CD4-positive, alpha-beta T cell treated with Interleukin-10 for 1 hour (primary cell): ENCODE results near the gene GRK3.
A peak's percentile ranks its signal among the peaks of the same experiment; 100 is the strongest.
"Not testable (repeated sequence)": the region's sequence is repeated elsewhere in the genome, so short reads cannot be mapped to it uniquely, and the experiment has no call there.

Experiments used
- DNase-seq: peaks from one replicate; pipeline ENCODE4 v3.0.0-alpha.2; 2020

The GRK3 gene

DNA sequence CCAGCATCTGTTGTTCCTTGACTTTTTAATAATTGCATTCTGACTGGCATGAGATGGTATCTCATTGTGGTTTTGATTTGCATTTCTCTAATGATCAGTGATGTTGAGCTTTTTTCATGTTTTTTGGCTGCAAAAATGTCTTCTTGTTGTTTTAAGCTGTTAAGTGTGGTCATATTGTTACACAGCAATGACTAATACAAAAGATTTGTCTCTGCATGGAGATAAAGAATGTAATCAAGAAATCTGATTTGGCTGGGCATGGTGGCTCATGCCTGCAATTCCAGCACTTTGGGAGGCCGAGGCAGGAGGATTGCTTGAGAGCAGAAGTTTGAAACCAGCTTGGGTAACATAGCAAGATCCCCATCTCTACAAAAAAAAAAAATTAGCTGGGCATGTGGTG lies 12.1 kb upstream of the GRK3 start:
- DNase-seq, result not testable (repeated sequence)

DNA sequence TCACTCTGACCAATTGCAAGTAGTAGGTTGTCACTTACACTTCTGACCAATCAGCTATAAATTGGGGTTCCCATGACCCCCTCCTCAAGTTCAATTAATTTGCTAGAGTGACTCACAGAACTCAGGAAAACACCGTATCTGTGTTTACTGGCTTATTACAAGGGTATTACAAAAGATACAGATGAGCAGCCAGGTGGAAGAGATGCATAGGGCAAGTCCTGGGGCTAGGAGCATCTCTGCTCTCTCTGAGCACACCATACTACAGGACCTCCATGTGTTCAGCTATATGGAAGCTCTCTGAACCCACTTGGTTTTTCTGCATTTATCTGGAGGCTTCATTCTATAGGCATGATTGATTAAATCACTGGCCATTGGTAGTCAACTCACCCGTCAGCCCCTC lies 11.3 kb upstream of the GRK3 start:
- DNase-seq, result no peak

- DNase-seq, result no peak
Measured at GRCh38 chr22:25554238-25554671, 10.2 kb upstream of the GRK3 start.

DNA sequence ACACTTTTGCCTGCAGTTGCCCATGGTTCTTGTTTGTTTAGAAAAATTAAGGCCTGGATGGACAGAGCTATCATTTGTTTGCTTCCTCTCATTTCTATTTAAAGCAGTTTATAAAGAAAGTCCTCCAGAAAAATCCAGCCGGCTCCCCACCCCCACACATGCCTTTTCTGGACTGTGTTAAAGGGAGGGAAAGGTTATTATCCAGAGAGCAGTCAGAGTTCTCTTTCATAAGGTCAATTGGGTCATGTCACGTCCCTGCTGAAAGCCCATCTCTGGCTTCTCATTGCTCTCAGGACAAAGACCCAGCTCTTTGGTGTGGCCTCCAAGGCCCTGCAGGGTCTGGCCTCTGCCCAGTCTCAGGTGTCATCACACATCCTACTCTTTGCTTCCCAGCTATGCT lies 9.8 kb upstream of the GRK3 start:
- DNase-seq, result no peak

- DNase-seq, result no peak
Measured at GRCh38 chr22:25555586-25555985, 8.9 kb upstream of the GRK3 start.

DNA sequence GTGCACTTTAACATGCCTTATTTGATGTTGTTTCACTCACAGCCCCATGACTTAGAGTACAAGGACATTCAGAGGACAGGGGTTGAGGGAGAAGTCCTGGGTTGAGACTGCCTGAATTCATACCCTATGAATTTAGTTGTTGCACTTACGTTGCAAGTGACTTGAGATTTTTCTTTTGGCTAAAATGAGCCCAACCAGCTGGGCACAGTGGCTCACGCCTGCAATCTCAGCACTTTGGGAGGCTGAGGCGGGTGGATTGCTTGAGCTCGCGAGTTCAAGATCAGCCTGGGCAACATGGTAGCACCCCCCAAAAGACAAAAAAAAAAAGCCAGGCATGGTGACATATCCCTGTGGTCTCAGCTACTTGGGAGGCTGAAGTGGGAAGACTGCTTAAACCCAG lies 7.3 kb upstream of the GRK3 start:
- no peak for DNase-seq

- DNase-seq, result no peak
Measured at GRCh38 chr22:25558341-25558740, 6.1 kb upstream of the GRK3 start.

- DNase-seq, result not testable (repeated sequence)
Measured at GRCh38 chr22:25559910-25560309, 4.6 kb upstream of the GRK3 start.

DNA sequence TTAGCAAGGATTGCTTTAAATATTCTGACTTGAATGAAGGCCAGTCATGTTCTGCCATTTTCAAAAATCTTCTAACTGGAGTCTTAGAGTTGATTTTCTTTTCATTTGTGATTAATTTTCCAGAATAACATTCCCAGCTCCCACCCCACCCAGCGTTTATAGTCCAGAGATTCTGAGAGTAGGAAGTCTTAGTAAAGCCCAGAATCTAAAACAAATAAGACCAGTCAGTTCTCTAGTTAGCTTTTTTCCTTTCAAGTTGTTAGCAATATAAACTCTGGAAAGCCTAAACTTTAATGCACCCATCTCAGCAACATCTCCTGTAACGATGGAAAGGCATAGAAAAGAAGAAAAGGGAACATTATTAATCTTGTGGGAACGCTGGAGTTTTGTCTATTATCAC lies 3.3 kb upstream of the GRK3 start:
- DNase-seq, result not testable (repeated sequence)

- DNase-seq, result not testable (repeated sequence)
Measured at GRCh38 chr22:25561927-25562326, 2.5 kb upstream of the GRK3 start.

- DNase-seq, result not testable (repeated sequence)
Measured at GRCh38 chr22:25562966-25563760, 1.3 kb upstream of the GRK3 start.

DNA sequence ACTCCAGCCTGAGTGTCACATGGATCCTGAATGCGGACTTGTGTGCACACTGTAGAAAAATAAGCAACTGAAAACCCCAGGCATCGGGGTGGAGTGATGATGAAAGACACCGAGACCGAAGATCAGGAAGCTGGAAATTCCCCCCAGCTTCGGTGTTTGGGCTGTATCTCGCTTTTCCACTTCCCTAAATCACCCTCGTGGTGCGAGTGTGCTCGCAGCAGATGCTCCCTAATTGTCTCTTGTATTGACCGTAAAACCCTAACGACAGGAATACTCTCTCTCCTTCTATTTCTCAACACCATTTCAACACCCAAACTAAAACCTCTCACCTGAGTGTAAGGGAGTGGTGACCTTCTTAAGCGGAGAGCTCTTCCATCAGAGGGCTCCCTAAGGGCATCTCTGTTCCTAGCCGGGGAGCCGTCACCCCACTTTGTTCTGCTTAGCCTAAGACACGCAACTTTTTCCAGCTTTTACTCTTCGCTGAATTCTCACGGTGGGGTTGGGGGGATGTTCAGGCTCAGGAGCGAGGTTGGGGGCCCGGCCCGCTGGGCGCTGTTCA lies 635 bp upstream of the GRK3 start:
- DNase-seq, result peak; percentile 24

- DNase-seq, result no peak
Measured at GRCh38 chr22:25564979-25565677, 653 bp downstream of the GRK3 start.

DNA sequence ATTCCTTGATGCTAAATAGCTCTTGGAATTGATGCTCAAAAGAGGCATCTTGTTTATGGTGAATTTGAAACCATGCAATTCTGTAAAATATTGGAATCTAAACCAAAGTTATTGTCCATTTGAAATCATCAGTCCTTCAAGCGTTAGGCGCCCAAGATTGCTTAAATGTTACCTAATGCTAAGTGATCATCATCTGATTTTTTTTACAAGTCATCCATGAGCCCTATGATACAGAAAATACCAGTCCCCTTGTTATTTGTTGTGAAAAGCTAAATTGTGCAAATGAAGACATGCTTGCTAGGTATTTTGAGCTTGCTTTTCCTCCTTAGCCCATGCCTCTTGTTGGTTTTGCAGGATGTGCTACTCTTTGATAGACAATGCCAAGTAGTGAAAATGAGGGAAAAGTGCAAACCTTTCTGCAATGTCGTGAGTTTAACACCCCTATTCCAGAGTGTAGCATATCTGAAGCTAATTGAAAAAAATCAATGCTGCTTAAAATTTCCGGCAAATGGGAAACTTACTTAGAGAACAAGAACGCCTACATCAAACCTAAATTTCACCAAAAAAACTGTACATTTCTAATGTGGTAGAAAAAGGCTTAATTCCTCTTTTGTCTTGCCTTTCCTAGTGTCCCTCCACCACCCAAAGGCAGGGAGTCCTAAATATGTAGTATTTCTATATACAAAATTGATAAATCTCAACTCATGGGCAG lies 1.9 kb downstream of the GRK3 start:
- no peak for DNase-seq

DNA sequence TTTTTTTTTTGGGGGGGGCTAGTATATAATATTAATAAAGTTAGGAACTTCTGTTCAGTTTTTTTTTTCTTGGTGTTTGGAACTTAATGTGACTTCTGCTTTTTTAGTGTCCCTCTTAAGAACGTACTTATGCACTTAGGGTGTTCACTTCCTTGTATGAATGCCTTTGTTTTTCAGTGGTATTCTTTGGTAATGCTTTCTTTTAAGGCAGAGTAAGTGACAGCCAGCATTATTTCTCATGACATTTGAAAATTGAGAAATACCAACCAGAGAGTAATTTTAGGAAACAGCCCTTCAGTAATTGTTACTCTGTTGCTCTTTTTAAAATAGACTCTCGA lies 2.4 kb downstream of the GRK3 start:
- DNase-seq, result no peak

GRCh38 chr22:25567251-25567675 lies 2.8 kb downstream of the GRK3 start:
- no peak for DNase-seq

- not testable (repeated sequence) for DNase-seq
Measured at GRCh38 chr22:25568066-25568465, 3.6 kb downstream of the GRK3 start.

DNA sequence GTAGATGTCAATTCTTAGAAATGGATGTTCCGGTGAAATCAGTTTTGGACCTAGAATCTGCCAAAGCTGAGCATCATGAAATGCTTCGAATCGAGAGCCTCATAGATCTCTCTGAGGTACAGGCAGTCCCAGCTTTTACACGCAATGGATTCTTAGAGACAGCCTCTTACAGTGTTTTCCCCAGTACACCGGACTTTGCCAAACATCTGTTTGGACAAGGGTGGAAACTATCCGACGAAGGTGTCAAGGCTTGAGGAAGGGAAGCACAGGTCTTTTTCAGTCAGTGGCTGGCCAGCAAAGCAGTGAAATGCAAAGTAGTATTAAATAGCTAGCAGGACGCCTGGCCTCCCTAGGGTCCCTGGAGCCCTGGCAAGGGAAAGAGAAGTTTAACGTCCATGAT lies 4.9 kb downstream of the GRK3 start:
- DNase-seq, result no peak

GRCh38 chr22:25569983-25570382 lies 5.5 kb downstream of the GRK3 start:
- DNase-seq, result no peak

DNA sequence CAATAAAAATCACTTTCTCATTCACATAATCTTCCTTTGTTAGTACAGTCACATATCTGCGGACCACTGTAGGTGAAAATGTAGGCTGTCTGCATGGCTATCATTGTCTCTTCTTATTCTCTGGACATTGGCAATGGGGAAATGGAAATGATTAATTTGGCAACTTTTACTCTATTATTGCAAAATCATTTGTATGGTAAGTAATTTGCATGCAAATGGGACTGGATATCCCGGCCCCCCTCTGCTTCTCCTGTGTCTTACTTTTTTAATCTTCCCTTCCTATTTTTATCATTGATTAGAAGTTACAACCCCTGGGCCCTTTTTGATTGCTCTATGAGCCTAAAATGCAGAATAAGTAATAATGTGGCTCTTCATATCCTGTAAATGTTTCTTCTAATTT lies 6.0 kb downstream of the GRK3 start:
- DNase-seq, result no peak

DNA sequence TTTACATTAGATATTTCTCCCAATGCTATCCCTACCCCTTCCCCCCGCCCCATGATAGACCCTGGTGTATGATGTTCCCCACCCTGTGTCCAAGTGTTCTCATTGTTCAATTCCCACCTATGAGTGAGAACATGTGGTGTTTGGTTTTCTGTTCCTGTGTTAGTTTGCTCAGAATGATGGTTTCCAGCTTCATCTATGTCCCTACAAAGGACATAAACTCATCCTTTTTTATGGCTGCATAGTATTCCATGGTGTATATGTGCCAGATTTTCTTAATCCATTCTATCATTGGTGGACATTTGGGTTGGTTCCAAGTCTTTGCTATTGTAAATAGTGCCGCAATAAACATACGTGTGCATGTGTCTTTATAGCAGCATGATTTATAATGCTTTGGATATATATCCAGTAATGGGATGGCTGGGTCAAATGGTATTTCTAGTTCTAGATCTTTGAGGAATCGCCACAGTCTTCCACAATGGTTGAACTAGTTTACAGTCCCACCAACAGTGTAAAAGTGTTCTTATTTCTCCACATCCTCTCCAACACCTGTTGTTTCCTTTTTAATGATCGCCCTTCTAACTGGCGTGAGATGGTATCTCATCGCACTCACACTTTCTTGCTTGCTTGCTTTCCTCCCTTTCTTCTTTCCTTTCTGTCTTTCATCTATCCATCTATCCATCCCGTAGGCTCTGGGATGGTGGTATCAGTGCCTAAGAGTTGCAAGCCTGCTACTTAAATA lies 7.7 kb downstream of the GRK3 start:
- DNase-seq, result not testable (repeated sequence)

- DNase-seq, result no peak
Measured at GRCh38 chr22:25572708-25573171, 8.3 kb downstream of the GRK3 start.

DNA sequence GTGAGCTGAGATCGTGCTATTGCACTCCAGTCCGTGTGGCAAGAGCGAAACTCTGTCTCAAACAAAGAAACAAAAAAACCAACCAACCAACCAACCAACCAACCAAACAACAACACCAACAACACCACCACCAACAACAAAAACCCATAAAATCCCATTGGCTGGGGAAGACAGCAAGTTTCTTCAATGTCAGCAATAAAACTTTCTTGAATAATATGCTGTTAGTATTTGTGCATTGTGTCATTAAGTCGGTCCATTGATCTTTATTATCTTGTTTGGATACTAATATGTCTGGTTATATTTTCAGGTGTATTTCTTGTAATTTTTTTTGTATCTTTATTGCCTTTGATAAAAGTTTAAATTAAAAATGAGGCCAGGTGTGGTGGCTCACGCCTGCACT lies 9.4 kb downstream of the GRK3 start:
- DNase-seq, result no peak
